CD4-positive, alpha-beta memory T cell (primary cell): ENCODE data around the gene LSM5. TPM values are rescaled to one million over a fixed set of nuclear protein-coding genes. Genes with fewer than 3 reads are reported as not detected.
"Not testable (repeated sequence)": the region's sequence is repeated elsewhere in the genome, so short reads cannot be mapped to it uniquely, and the experiment has no call there.

ENCODE experiments used
- CTCF ChIA-PET: fragments of 350-600 bp; sonication (Branson Sonifier 250); formaldehyde crosslinking; loops from one replicate; lab custom pipeline; 2021; ENCODE audit warnings: inconsistent platforms; ENCODE audit not compliant: partially characterized antibody; lab: Charles Lee
- POLR2A ChIA-PET: fragments of 350-600 bp; sonication (Branson Sonifier 250); formaldehyde crosslinking; loops from one replicate; lab custom pipeline; 2021; ENCODE audit not compliant: partially characterized antibody; lab: Charles Lee
- DNase-seq, 5 donors: peaks; one replicate each; pipeline versions ENCODE4 v3.0.0 to v3.0.0-alpha.2; 2020 to 2022; ENCODE audit warnings: mixed read lengths in 1 of 5
- H3K27ac ChIP-seq: one replicate; pipeline ENCODE4 v1.7.0; 2013; ENCODE audit warnings: low read depth, low read length
- H3K27me3 ChIP-seq: 2 replicates; pipeline ENCODE4 v1.7.0; 2013; ENCODE audit warnings: mild to moderate bottlenecking, low read length, moderate library complexity; ENCODE audit not compliant: insufficient read depth
- H3K36me3 ChIP-seq: 2 replicates; pipeline ENCODE4 v1.7.0; 2013; ENCODE audit warnings: mild to moderate bottlenecking, low read length, moderate library complexity; ENCODE audit not compliant: insufficient read depth
- H3K4me1 ChIP-seq: 2 replicates; pipeline ENCODE4 v1.7.0; 2013; ENCODE audit warnings: mild to moderate bottlenecking, low read length, moderate library complexity; ENCODE audit not compliant: insufficient read depth
- H3K4me3 ChIP-seq, 2 donors: one replicate each; pipeline ENCODE4 v1.7.0; 2013; ENCODE audit warnings: low read length in 2 of 2, mild to moderate bottlenecking in 1 of 2
- H3K9me3 ChIP-seq, 2 donors: one replicate each; pipeline ENCODE4 v1.7.0; 2013; ENCODE audit warnings: low read length in 2 of 2, control low read depth in 1 of 2; ENCODE audit not compliant: control insufficient read depth in 1 of 2
- H3K27ac Mint-ChIP-seq, 7 donors: one replicate each; pipeline ENCODE4 v1.8.0; 2020 to 2021; ENCODE audit warnings: mixed read lengths in 7 of 7, mild to moderate bottlenecking in 6 of 7, inconsistent platforms in 3 of 7, moderate library complexity in 3 of 7
- H3K27me3 Mint-ChIP-seq, 2 donors: one replicate each; pipeline ENCODE4 v1.8.0; 2020 to 2021; ENCODE audit warnings: mixed read lengths in 2 of 2
- H3K36me3 Mint-ChIP-seq, 2 donors: one replicate each; pipeline ENCODE4 v1.8.0; 2020 to 2021; ENCODE audit warnings: mixed read lengths in 2 of 2, inconsistent platforms in 1 of 2, mild to moderate bottlenecking in 1 of 2
- H3K4me1 Mint-ChIP-seq, 4 donors: one replicate each; pipeline ENCODE4 v1.8.0; 2020 to 2021; ENCODE audit warnings: mixed read lengths in 4 of 4, mild to moderate bottlenecking in 1 of 4
- H3K4me3 Mint-ChIP-seq, 8 donors: one replicate each; pipeline ENCODE4 v1.8.0; 2020 to 2021; ENCODE audit warnings: mixed read lengths in 8 of 8, mild to moderate bottlenecking in 7 of 8, moderate library complexity in 6 of 8, inconsistent platforms in 3 of 8
- H3K9me3 Mint-ChIP-seq, 8 donors: one replicate each; pipeline ENCODE4 v1.8.0; 2020 to 2021; ENCODE audit warnings: mixed read lengths in 8 of 8, mild to moderate bottlenecking in 5 of 8, inconsistent platforms in 3 of 8, moderate library complexity in 1 of 8
- intact Hi-C: fragments of 100-400 bp; cut with micrococcal nuclease; formaldehyde crosslinking; loops from one replicate; pipeline ENCODE4 v1.15.1; 2023
- polyA plus RNA-seq, 2 donors: library from polyadenylated mRNA; unstranded; fragments of 300-500 nt; fragmentation: Illumina TruSeq; gene quantifications; one replicate each; pipeline ENCODE4 v1.2.3, GENCODE V29; 2021
- total RNA-seq, 2 experiments: library from RNA; stranded (reverse); gene quantifications; one replicate each; pipeline ENCODE4 v1.2.3, GENCODE V29; 2021

LSM5 gene
- total and polyA plus RNA-seq, 4 experiments from 2014 or later = 37.6 to 183 (median 73.2) TPM

GRCh38 chr7:32464641-32465416 is 25.4 kb downstream of the LSM5 start:
- H3K9me3 ChIP-seq, POLR2A ChIA-PET, H3K36me3 Mint-ChIP-seq, H3K36me3 ChIP-seq, H3K4me3 Mint-ChIP-seq, DNase-seq, H3K27me3 ChIP-seq, H3K27ac ChIP-seq, H3K27me3 Mint-ChIP-seq, H3K4me1 ChIP-seq, H3K4me1 Mint-ChIP-seq, H3K27ac Mint-ChIP-seq, intact Hi-C loops, H3K9me3 Mint-ChIP-seq, H3K4me3 ChIP-seq, CTCF ChIA-PET: not testable (repeated sequence)

DNA sequence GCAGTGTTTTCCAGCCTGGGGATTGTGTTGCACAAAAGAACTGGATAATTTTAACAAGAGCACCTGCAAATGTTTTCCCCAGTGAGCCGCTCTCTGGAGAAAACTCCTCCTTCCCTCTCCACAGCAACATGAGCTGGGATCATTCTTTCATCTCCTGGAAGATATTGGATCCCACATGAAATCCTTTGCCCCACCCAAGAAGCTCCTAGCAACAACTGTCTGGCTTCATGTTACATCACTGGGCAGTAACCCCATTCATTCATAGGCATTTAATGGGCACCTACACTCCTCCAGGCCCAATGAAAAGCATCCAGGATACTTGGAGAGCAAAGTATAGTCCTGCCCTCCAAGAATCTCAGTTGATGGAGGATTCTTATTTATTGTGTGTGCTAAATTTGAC is 27.2 kb downstream of the LSM5 start:
- Mint-ChIP-seq H3K27ac (no peak overlapping the region), H3K4me1 (no peaks in the 10 kb centered on the region), H3K27me3 (peaks cover 4 to 7% of the 10 kb centered on the region in 2 donors), H3K4me3 (no peak overlapping the region), H3K36me3 (no peaks in the 10 kb centered on the region), H3K9me3 (no peaks in the 10 kb centered on the region)
- H3K27me3 ChIP-seq = no peaks in the 10 kb centered on the region
- ChIA-PET POLR2A (no interaction called here), CTCF (no interaction called here)
- intact Hi-C loops = no loop called here
- DNase-seq = no peak
- H3K4me1 ChIP-seq = no peaks in the 10 kb centered on the region
- no peak overlapping the region for H3K27ac ChIP-seq
- no peaks in the 10 kb centered on the region for H3K9me3 ChIP-seq
- no peak overlapping the region for H3K4me3 ChIP-seq
- no peaks in the 10 kb centered on the region for H3K36me3 ChIP-seq

DNA sequence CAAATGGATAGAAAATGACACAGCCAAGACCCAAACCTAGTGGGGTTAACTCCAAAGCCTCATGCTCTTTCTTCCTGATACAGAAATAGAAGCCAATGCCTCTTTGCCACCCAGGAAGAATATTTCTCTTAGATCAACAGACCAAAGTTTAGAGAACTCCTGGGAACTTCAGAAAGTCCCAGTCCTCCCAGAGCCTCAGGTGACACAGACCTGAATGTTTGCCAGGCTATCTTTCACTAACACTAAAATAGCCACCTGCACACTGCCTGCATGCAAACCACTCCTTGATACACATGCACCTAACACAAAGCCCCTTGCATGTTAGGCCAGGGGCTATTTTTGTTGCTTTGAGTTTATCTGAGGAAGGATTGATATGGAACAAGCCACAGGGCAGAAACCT is 27.7 kb downstream of the LSM5 start:
- no peak overlapping the region for H3K4me3 ChIP-seq
- ChIA-PET CTCF (no interaction called here), POLR2A (no interaction called here)
- no peaks in the 10 kb centered on the region for H3K4me1 ChIP-seq
- intact Hi-C loops = no loop called here
- no peak for DNase-seq
- H3K4me3 Mint-ChIP-seq = no peak overlapping the region
- H3K36me3 ChIP-seq = no peaks in the 10 kb centered on the region
- no peak overlapping the region for H3K27ac ChIP-seq
- peaks cover 4 to 8% of the 10 kb centered on the region in 2 donors for H3K27me3 Mint-ChIP-seq
- no peaks in the 10 kb centered on the region for H3K9me3 Mint-ChIP-seq
- H3K27me3 ChIP-seq = no peaks in the 10 kb centered on the region
- H3K27ac Mint-ChIP-seq = no peak overlapping the region
- no peaks in the 10 kb centered on the region for H3K9me3 ChIP-seq
- no peaks in the 10 kb centered on the region for H3K4me1 Mint-ChIP-seq
- H3K36me3 Mint-ChIP-seq = no peaks in the 10 kb centered on the region

DNA sequence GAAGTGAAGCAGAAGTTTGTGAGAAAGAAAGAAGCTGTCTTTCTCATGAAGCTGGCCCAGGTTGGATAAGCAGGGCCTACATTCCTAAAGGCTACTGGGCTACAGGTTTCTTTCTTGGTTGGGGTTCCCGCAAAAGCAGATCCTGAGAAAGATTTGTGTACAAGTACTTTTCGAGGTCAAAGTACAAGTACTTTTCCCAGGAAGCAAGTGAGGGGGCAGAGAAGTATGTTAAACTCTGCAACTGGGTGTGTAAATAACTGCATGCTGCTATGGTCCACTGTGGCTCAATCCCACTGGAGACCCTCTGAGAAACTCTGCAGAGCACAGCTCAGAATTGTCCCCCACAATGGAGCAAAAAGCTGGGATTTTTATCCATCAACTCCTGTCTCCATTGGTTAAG is 28.7 kb downstream of the LSM5 start:
- intact Hi-C loops = no loop called here
- Histone ChIP-seq H3K27me3 (no peaks in the 10 kb centered on the region), H3K36me3 (no peaks in the 10 kb centered on the region), H3K4me1 (no peaks in the 10 kb centered on the region), H3K4me3 (no peak overlapping the region), H3K9me3 (no peaks in the 10 kb centered on the region), H3K27ac (no peak overlapping the region)
- peaks cover 4 to 14% of the 10 kb centered on the region in 2 donors for H3K27me3 Mint-ChIP-seq
- H3K4me1 Mint-ChIP-seq = no peaks in the 10 kb centered on the region
- CTCF ChIA-PET = no interaction called here
- H3K4me3 Mint-ChIP-seq = no peak overlapping the region
- H3K27ac Mint-ChIP-seq = no peak overlapping the region
- H3K36me3 Mint-ChIP-seq = no peaks in the 10 kb centered on the region
- peaks cover 0 to 4% (median 1%) of the 10 kb centered on the region in 8 donors for H3K9me3 Mint-ChIP-seq
- no peak for DNase-seq
- POLR2A ChIA-PET = no interaction called here

DNA sequence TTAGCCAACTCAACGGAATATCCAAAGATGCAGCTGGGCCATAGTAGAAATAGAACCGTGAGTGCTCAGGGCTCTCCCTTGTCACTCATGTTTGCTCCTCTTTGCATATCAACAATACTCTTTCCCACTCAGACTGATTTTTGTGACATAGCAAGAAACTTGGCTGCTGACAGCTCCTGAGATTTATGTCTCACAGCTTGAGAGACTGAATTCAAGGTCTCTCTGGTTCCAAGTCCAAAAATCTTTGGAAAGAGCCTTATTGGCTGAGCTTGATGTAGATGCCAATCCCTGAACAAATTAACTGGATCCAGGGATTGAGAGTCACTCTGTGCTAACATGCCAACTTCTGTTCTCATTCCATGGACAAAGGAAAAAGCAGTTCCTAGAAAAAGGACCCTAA is 30.4 kb downstream of the LSM5 start:
- no peak overlapping the region for H3K4me3 ChIP-seq
- no peaks in the 10 kb centered on the region for H3K9me3 ChIP-seq
- no peaks in the 10 kb centered on the region for H3K4me1 ChIP-seq
- Mint-ChIP-seq H3K27ac (no peak overlapping the region), H3K36me3 (no peaks in the 10 kb centered on the region), H3K27me3 (peaks cover 6 to 14% of the 10 kb centered on the region in 2 donors), H3K4me1 (no peaks in the 10 kb centered on the region), H3K9me3 (peaks cover 0 to 5% (median 2%) of the 10 kb centered on the region in 8 donors), H3K4me3 (no peak overlapping the region)
- CTCF ChIA-PET = no interaction called here
- POLR2A ChIA-PET = no interaction called here
- H3K27me3 ChIP-seq = no peaks in the 10 kb centered on the region
- no peaks in the 10 kb centered on the region for H3K36me3 ChIP-seq
- H3K27ac ChIP-seq = no peak overlapping the region
- DNase-seq = no peak
- intact Hi-C loops = no loop called here

DNA sequence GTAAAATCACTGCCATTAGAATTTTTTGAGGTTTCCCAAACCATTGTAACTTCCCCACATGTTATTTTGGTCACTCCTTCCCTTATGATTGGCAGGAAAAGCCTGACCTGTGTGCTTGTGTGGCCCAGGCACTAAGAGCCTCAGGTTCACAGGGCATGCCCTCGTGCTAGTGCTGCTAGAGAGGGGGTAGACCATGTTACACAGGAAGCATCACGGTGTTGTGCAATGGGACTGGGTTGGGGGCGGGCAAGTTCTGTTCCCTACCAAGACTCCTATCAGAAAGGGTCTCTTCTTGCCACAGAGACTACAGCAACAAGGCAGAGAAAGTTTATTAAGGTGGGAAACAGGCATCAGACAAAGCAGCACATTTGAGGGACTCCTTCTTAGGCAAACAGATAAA is 32.2 kb downstream of the LSM5 start:
- Histone ChIP-seq H3K36me3 (no peaks in the 10 kb centered on the region), H3K27ac (no peak overlapping the region), H3K4me1 (no peaks in the 10 kb centered on the region), H3K9me3 (no peaks in the 10 kb centered on the region), H3K27me3 (no peaks in the 10 kb centered on the region), H3K4me3 (no peak overlapping the region)
- Mint-ChIP-seq H3K36me3 (no peaks in the 10 kb centered on the region), H3K4me3 (no peak overlapping the region), H3K27me3 (peaks cover 8 to 16% of the 10 kb centered on the region in 2 donors), H3K9me3 (peaks cover 0 to 5% (median 4%) of the 10 kb centered on the region in 8 donors), H3K4me1 (no peaks in the 10 kb centered on the region), H3K27ac (no peak overlapping the region)
- intact Hi-C loops = no loop called here
- ChIA-PET POLR2A (no interaction called here), CTCF (no interaction called here)
- no peak for DNase-seq

DNA sequence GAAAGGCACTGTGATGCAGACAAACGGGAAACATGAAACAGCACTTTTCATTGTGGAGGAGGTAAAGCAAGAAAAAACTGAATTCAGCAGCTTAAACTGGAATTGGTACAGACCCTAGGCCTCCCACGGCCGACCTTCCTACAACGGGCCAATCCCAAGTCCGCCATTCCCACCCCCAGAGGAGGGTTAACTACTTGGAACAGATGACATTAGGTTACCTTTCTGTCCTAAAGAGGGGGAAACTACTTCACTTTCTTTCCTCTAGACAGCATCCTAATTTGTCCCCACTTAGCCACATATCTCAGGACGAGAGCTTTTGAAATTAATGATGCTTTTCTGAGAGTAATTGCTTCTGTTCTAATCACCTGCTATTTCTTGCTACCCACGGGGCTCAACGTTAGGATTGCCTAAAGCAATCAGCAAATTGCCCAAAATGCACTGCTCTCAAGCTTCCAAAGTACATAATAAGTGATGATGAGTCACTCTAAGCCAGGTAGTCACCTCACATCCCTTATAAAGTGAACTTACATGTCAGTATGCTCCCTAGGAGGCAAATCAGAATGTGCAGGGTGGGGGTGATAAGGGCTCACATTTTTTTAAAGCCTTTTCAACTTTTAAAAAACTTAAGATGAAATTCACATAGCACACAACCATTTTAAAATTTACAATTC is 36.7 kb downstream of the LSM5 start:
- Histone ChIP-seq H3K4me1 (no peaks in the 10 kb centered on the region), H3K27ac (no peak overlapping the region), H3K36me3 (no peaks in the 10 kb centered on the region), H3K27me3 (no peaks in the 10 kb centered on the region), H3K9me3 (no peaks in the 10 kb centered on the region), H3K4me3 (no peak overlapping the region)
- Mint-ChIP-seq H3K9me3 (peaks cover 0 to 15% (median 4%) of the 10 kb centered on the region in 8 donors), H3K4me3 (no peak overlapping the region), H3K27me3 (peaks cover 10 to 20% of the 10 kb centered on the region in 2 donors), H3K27ac (no peak overlapping the region), H3K36me3 (no peaks in the 10 kb centered on the region), H3K4me1 (no peaks in the 10 kb centered on the region)
- ChIA-PET CTCF (no interaction called here), POLR2A (no interaction called here)
- intact Hi-C loops = no loop called here
- no peak for DNase-seq
